Amygdala (tissue), 56 donors: ENCODE results near the gene ITPK1.
A peak's percentile ranks its signal among the peaks of the same experiment; 100 is the strongest.

Experiments used
- DNase-seq, 56 donors: peaks; one replicate each; lab custom pipeline; 2025; lab: John Stamatoyannopoulos, UW

Gene ITPK1

DNA sequence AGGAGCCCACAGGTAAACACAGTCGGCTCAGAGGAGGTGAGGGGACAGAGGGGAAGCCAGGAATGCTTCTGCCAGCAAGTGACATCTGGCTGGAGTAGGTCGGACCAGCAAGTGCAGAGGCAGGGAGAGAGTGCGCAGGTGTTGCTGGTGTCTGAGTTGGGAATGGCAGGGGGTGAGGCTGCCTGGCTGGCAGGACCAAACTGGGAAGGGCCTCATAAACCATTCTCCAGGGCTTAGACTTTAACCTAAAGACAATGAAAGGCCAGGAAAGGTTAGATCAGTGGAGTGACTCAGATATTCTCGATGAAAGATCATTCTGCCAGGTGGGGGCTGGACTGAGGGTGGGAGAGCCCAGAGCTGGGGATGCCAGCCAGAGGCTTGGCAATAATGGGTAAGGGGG is 66.4 kb downstream of the ITPK1 start:
- DNase-seq, result no peak

DNA sequence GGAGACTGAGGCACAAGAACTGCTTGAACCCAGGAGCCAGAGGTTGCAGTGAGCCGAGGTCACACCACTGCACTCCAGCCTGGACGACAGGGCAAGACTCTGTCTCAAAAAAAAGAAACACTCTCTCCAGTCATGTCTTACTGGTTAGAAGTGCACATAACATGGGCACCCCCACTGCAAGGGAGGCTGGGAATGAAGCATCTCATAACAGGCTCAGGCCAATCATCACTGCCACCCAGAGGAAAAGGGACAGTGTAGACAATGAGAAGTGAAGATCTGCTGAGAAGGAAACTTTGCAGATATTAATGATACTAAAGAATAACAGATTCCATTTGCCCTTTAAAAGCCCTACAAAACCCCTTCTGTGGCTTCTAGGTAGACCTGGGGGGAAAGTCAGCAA is 66.9 kb downstream of the ITPK1 start:
- peak in 3 of 56 donors; percentile 15 to 38 (median 35) for DNase-seq

DNA sequence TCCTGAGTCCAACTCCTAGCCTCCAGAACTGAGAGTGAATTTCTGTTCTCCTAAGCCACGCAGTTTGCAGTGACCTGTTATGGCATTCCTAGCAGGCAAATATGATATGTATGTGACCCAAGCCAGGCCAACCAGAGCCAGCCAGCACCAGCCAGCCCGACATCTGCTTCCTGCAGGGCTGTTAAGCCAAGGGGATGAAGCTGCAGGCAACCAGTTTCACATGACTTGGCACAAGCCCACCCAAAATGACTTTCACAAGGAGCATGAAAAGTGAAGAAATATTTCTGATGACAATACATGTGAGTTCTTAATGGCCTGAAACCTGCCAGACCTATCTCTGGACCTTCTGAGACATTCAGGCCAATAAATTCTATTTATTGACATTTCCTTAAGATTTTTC is 68.1 kb downstream of the ITPK1 start:
- DNase-seq, result no peak

DNA sequence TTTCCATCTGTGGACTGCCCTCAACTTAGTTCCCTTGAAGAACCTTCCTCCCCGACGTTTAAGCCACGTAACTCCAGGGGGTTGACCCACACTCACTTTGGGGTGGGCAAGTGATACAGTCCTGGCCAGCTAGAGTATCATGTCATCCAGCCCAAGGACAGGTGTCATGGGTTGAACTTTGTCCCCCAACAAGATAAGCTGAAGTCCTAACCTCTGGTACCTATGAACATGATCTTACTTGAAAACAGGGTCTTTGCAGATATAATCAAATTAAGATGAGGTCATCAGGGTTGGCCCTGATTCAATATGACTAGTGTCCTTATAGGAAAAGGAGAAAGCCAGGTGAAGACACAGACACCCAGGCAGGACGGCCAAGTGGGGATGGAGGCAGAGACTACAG is 68.6 kb downstream of the ITPK1 start:
- DNase-seq, result no peak

DNA sequence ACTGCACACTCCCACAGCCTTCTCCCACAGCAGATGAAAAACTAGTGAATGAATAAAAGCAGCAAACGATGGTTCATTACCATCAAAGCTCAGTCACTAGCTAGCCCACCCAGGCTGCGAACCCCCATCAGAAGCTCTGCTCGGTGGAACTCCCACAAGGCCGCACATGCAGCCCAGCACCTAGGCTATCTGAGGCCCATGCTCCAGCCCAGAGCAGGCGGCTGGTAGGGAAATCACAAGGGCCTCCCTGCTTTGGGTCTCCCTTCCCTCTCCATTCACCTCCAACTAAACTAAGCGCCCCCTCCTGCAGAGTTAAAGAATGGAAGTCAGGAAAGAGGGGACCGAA is 69.0 kb downstream of the ITPK1 start:
- DNase-seq, result no peak

DNA sequence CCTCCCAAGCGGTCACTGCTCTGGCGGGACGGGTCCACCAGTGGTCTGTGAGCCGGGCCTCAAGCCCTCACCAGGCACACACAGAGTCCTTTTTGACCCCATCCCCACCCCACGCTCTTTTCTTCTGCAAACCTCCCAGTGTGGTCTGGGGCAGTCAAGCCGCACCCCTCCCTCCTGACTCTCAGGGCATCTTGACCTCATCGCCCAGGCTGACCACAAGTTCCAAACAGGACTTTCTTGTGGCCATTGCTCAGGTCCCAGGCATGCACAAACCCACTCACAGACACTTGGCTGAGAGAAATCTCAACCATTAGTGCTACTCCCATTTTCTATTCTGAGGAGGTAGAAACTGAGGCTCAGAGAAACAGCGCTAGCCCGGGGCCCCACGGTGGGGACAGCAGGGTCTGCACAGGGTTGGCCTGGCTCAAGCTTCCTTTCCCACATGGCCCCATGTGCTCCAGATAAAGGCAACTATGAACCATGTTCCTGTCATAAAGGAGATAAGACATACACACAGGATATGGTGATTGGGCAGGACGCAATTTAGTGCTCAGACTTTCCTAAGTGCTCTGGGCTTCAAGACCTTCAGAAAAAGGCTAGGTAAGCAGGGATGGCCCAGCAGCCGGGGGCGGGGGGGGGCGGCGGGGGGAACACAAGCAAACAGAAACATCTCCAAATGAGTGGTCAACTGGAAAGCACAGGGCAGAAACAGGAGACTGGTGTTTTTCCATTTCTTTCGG is 69.6 kb downstream of the ITPK1 start:
- no peak for DNase-seq

DNA sequence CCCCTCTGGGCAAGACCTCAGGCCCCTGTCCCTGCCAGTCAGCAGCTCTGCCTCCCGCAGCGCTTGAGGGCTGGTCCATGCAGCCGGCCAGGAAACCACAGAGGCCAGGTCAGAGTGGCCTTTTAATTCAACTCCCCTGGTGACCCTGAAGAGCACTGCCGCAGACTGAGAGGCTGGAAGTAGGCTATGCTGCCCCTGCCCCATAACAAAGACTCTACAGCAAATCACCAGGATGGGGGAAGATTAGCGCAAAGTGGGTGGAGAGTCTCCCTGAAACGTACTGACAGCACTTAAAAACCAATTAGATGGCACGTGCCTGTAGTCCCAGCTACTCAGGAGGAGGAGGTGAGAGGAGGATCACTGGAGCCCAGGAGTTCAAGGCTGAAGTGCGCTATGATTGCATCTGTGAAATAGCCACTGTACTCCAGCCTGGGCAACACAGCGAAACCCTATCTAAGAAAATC is 70.5 kb downstream of the ITPK1 start:
- no peak for DNase-seq

DNA sequence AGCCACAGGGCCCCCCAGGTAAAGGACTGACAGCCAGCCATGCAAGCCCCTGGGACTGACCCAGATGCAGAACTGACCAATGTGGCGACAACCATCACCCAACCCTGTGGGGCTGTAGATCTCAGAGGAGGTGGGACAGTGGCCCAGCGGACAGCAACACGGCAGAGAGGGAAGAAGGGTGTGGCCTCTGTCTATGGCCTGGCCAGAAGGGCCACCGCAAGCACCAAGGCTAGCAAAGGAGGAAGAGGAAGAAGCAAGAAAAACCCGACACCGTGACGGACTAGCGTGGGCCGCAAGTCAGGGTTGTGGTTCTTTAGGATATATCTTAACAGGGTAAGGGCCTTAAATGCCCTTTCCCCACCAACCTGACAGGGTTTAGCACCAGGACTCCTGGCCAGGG is 71.2 kb downstream of the ITPK1 start:
- DNase-seq, result no peak

DNA sequence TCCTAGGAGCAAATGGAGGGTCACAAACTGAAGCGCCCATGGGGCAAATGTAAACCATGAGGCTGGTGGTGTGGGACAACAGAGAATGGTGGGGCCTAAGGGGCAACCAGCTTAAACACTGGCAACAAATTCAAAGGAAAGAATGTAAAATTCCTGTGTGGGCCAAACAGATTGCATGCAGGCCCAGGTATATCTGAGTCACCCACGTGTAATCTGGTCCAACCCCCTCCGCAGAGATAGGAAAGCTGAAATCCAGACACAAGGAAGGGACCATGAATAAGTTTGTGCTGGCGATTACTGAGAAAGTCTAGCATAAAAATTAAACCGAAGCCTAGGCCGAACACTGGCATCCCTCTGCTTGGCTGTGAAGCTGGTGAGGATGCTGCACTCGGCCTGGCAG is 71.6 kb downstream of the ITPK1 start:
- DNase-seq, result no peak

DNA sequence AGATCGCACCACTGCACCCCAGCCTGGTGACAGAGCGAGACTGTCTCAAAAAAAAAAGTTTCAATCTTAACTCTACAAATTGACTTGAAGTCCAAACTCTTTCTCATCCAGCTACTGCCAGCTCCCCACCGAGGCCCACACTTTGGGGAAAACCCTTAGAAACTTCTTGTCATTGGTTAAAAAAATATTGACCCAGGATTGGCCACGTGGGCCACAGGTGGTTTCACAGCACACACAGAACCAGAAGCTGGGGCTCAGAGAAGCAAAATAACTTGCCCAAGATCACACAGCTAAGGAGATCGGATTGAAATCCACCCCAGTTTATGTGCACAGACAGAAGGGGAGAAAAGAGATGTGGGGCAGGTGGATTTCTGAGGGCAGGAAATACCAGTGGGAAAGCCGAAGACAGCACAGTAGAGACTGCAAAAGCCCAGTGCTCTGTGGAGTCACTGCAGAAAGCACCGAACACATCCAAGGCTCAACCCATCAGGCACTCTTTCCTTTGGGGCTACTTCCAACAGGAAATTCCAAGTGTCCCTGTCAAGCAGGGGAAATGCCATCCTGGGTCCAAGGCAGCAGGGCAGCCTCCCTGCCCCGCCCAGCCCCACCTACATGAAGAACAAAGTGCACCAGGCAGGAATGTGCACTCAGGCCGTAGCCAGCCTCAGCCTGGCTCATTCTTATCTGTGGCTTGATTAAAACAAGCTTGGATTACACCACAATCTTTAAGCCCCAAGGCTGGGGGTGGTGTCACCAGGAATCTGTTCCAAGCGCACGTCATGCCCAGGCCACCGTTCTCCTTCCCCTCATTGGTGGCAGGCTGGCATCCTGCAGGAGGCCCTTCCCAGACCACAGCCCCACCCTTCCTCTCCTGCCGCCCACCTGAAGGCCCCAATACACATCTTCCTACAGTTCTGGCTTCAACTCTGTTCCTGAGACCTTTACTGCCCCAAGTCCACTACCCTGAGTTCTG is 72.5 kb downstream of the ITPK1 start:
- no peak for DNase-seq

DNA sequence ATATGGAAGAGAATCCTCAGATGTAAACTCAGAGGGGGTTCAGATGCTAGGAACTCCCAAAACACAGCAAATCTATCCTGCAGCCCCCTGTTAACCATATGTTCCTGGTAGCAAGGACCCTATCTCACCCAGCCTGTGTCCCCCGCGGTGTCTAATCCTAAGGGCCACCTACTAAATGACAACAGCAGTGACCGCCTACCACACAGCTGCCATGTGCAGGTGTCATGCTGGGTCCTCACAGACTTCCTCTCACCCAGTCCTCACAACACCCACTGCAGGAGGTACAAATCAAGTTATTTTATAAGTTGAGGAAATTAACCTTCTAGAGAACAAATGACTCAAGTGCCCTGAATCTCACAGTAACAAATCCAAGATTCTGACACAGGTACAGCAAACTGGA is 73.9 kb downstream of the ITPK1 start:
- no peak for DNase-seq

DNA sequence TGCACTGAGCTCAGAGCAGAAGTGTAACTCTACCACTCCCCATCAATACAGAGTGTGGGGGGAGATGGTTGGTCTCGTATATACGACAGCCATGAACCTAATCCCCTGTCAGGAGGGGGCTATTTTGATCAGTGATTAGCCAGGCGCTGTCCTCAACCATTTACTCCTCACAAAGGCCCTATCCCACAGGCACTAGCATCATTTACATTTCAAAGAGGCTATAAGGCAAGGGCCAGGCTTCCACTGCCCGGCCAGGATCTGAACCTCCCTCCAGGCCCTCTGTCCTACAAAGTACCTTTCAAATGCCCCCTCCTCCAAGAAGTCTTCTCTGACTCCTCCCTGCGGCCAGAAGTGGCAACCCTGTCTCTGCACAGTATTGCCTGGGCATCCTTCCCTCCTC is 74.7 kb downstream of the ITPK1 start:
- DNase-seq, result no peak

DNA sequence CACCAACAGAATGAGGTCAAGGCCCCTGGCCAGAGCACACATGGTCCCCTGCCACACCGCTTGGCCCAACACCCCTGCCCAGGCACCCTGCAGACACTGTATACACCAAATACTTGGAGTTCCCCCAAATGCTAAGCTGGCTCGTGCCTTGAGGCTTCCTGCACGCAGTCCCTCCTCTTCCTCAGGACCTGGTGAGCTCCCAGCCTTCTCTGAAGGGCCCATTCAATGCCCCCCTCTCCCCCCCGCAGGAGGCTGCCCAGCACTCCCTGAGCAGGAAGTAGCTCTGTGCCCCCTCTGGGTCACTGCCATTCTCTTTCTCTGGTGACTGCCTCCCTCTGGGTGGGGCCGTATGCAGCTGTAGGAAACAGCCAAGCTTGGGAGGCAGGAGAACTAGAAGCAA is 75.3 kb downstream of the ITPK1 start:
- DNase-seq, result peak in 27 of 56 donors; percentile 15 to 75 (median 47)

DNA sequence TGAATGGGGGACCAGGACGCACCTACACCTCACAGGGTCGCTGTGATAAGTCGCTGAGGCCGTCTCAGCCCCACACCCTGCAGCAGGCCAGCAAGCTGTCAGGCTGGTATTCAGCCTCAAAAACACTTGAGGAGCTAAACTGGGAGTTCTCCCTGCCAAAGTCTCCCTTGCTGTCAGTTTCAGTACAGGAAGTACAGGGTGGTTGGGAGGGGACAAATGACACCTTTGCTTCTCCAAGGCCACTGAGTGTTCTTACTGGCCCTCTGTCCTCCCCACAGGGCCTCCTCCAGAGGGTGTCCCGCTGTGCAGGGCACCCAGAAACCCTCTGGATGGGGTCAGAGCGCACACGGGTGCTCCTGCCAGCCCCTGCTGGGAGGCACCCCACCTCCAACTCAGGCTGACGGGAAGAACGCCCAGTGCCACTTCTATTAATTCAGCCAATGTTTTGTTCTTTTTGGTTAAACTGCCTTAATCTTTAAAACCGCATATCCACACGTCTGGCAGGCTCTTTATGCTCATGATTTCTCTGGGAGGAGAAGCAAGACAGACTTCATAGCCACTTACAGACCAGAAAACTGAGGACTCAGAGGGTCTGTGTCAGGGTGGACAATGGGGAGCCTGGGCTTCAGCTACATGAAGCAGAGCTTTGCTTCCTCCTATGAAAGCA is 75.9 kb downstream of the ITPK1 start:
- peak in 1 of 56 donors; percentile 25 for DNase-seq

DNA sequence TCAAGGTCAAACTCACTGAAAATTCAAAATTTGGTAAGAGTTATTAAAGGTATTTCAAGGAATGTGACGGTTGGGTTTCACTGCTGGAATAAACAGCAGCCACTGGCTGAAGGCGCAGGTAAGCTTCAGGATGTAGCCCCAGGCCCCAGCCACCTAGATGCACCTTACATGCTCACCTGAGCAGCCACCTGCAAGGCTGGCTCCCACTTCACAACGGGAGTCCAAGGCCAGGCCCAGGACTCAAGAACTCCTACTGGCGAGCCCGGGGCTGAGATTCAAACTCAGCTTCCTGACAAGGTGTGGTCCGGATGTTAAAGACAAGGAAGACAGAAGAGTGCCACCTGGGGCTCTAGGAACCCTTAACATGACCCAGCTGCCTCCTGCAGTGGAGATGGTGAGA is 78.4 kb downstream of the ITPK1 start:
- DNase-seq, result no peak

DNA sequence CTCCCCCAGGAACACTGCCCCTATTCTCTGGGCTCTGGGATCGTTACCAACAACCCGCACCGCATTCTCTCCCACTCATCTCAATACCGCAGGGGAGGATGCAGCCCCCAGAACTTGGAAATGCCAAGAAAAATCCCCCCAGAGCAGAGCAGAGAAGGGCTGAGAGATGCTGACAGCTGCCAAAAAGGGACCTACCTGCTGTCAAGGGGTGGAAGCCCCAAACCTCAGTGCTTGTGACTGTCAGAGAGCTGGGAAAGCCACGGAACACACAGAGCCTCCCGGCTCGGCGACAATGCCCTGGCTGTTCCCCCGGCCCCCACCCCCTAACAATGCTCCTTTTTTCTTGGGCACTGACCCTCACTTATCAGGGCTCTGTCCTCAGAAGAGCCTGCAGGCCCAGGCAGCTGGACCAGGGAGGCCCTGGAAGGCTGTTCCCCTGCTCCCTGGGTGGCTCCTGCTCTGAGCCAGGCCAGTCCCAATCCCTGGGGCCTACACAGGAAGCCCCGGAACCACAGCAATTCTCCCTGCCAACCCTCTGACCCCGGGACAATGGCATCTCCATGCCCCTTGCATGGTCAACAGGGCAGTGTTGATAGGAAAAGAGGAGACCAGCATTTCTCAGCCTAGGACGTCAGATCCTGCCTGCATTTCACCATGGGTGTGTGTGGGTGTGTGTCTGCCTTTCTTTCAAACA is 78.9 kb downstream of the ITPK1 start:
- DNase-seq, result peak; percentile 67 to 99 (median 89)

DNA sequence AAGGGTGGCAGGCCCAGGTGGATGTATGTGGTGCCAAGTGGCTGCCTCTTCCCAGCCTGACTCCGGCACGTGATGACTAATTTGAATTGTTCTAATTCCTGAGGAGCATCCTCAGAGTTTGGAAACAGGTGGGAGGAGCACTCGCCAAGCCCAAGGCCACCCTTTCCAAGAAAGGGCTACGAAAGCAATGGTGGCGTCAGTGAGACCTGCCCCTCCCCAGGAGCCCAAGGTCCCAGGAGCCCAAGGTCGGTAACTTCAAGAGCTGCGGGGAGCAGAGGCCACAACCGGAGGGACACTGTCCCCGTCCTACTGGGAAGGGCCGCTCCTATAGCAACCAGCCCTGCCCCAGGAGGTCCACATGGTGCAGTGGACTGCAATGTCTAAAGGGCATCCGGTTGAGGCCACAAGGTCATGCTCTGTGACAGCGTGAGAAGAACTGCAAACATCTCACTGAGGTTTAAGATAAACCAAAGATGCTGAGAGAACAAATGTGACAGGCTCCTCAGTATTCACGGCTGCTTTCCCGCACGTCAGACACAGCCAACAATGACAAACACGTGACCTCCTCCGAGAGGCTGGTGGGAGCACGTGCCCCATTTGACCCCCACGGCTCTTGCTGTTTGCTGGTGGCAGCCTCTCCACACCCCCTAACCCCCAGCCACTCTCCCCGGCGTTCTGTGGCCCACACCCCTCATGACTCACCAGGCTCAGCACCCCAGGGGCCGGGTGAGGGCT is 79.6 kb downstream of the ITPK1 start:
- peak in 49 of 56 donors; percentile 67 to 98 (median 91) for DNase-seq

DNA sequence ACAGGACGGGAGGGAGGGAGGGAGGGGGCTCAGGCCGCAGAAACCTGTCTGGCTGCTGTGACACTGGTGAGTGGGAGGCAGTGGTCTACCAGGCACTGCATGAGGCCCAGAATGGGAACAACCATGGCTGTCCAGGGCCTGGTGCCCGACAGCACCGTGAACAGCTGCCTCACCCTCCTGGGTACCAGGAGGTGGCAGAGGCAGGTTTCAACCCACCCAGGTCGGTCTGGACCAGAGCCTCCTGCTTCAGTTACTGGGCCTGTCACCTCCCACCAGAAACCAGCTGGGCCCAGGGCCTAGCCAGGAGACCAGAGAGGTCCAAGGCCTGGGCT is 80.2 kb downstream of the ITPK1 start:
- no peak for DNase-seq

DNA sequence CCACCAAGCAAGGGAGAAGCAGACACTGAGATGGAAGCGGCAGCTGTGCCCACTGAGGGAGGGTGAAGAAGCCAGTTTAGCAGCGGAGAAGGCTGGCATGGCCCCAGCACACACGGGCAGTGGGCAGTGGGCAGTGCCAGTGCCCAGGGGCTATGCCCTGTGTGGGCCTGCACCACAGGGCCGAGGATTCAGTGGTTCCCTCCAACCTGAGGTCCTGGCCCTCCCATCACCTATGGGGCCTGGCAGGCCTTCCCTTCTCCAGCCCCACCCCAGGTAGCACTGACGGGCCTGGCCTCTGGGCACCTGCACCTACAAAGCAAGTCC is 81.1 kb downstream of the ITPK1 start:
- DNase-seq, result no peak
